Coronary artery (tissue), 2 donors: ENCODE measurements around the gene GMDS.

Experiments used
- DNase-seq: peaks from one replicate; pipeline ENCODE4 v3.0.0-alpha.2; 2017; ENCODE audit warnings: low spot score
- H3K27ac ChIP-seq, 2 donors: fragments of 200-600 bp; sonication (generic); one replicate each; pipeline ENCODE4 v1.5.1; 2016 to 2019
- H3K4me3 ChIP-seq: fragments of 200-600 bp; sonication (generic); 2 replicates; pipeline ENCODE4 v1.5.1; 2016; ENCODE audit warnings: mild to moderate bottlenecking, moderate library complexity
- TF ChIP-seq, protein P1 (sequence below): fragments of 200-600 bp; sonication (generic); IDR thresholded peaks from one replicate; pipeline ENCODE4 v1.5.1; 2019; ENCODE audit warnings: antibody characterized with exemption

GMDS gene

GRCh38 chr6:1641343-1641885 lies 604.0 kb downstream of the GMDS start:
- DNase-seq: no peak
- TF ChIP-seq, protein P1, sequence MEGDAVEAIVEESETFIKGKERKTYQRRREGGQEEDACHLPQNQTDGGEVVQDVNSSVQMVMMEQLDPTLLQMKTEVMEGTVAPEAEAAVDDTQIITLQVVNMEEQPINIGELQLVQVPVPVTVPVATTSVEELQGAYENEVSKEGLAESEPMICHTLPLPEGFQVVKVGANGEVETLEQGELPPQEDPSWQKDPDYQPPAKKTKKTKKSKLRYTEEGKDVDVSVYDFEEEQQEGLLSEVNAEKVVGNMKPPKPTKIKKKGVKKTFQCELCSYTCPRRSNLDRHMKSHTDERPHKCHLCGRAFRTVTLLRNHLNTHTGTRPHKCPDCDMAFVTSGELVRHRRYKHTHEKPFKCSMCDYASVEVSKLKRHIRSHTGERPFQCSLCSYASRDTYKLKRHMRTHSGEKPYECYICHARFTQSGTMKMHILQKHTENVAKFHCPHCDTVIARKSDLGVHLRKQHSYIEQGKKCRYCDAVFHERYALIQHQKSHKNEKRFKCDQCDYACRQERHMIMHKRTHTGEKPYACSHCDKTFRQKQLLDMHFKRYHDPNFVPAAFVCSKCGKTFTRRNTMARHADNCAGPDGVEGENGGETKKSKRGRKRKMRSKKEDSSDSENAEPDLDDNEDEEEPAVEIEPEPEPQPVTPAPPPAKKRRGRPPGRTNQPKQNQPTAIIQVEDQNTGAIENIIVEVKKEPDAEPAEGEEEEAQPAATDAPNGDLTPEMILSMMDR: no peak
- Histone ChIP-seq H3K27ac (no peak overlapping the region), H3K4me3 (no peak overlapping the region)

GRCh38 chr6:1640476-1640875 lies 604.9 kb downstream of the GMDS start:
- Histone ChIP-seq H3K27ac (no peak overlapping the region), H3K4me3 (no peak overlapping the region)
- DNase-seq: no peak
- TF ChIP-seq, protein P1: no peak

GRCh38 chr6:1639430-1639829 lies 606.0 kb downstream of the GMDS start:
- Histone ChIP-seq H3K27ac (no peak overlapping the region), H3K4me3 (no peak overlapping the region)
- TF ChIP-seq, protein P1: no peak
- no peak for DNase-seq

GRCh38 chr6:1636971-1637871 lies 608.2 kb downstream of the GMDS start:
- TF ChIP-seq, protein P1: no peak
- no peak for DNase-seq
- no peak overlapping the region for H3K27ac ChIP-seq

DNA sequence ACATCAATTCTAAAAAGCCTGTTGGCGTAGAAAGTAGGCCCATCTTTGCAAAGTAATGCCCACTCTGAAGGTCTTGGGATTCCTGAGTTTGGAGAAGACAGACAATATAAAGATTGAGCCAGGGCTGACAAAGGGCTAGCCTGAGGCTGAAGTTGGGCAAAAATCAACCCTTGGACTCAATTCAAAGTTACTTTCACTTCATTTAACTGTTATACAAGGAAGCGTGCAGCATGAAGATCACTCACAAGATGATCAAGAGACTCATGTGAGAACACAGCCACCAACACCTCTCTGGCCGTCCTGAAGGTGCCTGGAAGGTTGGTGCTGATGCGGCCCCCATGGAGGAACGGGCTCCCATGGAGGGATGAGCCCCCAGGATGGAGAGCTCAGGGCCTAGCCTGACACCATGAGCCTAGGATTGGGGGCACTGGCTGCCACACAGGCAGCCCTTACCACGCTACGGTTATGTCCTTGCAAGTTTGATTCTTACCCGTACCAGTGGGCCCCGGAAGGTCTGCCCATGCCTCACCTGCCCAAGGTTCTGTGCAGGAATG lies 609.1 kb downstream of the GMDS start:
- TF ChIP-seq, protein P1: no peak
- no peak for DNase-seq
- H3K27ac ChIP-seq: peak overlapping the region in 1 of 2 donors; percentile 45

More at GRCh38 chr6:1636971-1637871, 608.2 kb downstream of the GMDS start:
- no peak overlapping the region for H3K4me3 ChIP-seq

GRCh38 chr6:1635305-1636010 lies 609.9 kb downstream of the GMDS start:
- H3K4me3 ChIP-seq: peak overlapping the region; percentile 19

More for the DNA sequence above, 609.1 kb downstream of the GMDS start:
- no peak overlapping the region for H3K4me3 ChIP-seq

More at GRCh38 chr6:1635305-1636010, 609.9 kb downstream of the GMDS start:
- no peak for DNase-seq
- peak overlapping the region in 1 of 2 donors; percentile 45 for H3K27ac ChIP-seq
- TF ChIP-seq, protein P1: no peak
